HEK293T (cell line): ENCODE measurements around the gene N4BP2L2.

Source experiments
- L3MBTL2 ChIP-seq: fragments of 450-650 bp; conservative IDR thresholded peaks from 2 replicates; pipeline ENCODE4 v1.6.1; 2016; ENCODE audit warnings: mild to moderate bottlenecking
- NFRKB ChIP-seq: fragments of 450-650 bp; IDR thresholded peaks from 2 replicates; pipeline ENCODE4 v1.6.1; 2016; ENCODE audit warnings: mild to moderate bottlenecking, moderate library complexity
- TF ChIP-seq, protein P1 (sequence below): fragments of 450-650 bp; IDR thresholded peaks from 2 replicates; pipeline ENCODE4 v1.6.1; 2016

DNA sequence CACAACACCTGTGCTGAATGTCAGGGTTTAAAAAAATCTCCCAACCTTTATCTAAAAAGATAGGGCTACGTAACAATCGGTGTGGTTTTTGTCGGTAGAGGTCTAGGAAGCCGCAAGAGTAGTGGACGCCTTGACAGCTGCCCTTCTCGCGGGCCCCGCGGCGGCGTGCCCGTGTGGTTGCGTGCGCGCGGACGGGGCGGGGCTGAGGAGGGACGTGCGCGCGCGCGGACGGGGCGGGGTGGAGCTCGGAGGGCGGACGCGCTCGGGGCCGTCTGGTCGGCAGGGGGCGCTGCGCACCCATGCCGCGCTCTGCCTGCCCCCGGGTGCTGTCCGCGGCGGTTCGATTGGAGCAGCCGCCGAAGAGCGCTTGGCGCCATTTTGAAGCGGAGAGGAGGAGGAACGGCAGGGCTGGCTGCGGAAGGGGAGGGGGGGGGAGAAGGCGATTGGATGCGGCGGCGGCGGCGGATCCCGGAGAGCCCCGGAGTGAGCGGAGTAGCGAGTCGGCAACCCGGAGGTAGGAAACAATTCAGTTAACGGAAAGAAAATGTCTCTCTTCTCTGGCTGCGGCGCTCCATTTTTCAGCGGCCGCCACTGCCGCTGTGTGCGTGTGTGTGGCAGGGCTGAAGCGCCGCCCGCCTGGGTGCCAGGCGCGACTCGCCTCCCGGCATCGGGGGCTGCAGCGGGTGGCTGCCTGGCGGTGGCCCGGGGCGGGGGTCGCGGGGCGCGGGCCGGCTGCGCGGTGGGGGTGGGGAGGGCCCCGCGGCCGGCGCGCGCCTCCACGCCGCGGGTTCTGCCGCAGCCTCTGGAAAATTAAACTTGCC lies 47.7 kb upstream of the N4BP2L2 start, which contains the start of gene PDS5B:
- TF ChIP-seq NFRKB (no peak), L3MBTL2 (no peak)
- TF ChIP-seq, protein P1, sequence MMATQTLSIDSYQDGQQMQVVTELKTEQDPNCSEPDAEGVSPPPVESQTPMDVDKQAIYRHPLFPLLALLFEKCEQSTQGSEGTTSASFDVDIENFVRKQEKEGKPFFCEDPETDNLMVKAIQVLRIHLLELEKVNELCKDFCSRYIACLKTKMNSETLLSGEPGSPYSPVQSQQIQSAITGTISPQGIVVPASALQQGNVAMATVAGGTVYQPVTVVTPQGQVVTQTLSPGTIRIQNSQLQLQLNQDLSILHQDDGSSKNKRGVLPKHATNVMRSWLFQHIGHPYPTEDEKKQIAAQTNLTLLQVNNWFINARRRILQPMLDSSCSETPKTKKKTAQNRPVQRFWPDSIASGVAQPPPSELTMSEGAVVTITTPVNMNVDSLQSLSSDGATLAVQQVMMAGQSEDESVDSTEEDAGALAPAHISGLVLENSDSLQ = peak; percentile 13; the same call in 1 of the 2 replicates
